Measurements from ENCODE around the gene ZNF483.
"Not testable (repeated sequence)": the region's sequence is repeated elsewhere in the genome, so short reads cannot be mapped to it uniquely, and the experiment has no call there.

Gene ZNF483

GRCh38 chr9:111604054-111604615 lies 79.2 kb downstream of the ZNF483 start:
- Histone ChIP-seq H3K9me3 (ENCODE audit: control insufficient read depth in 5 of 5, low read length in 5 of 5) (no peaks in the 10 kb centered on the region), H3K9ac (ENCODE audit: low read length in 5 of 5) (no peak overlapping the region), H3K4me1 (ENCODE audit: control insufficient read depth in 5 of 5, insufficient read depth in 5 of 5, low read length in 5 of 5) (peaks cover 0 to 10% (median 6%) of the 10 kb centered on the region in 5 donors), H3K27me3 (ENCODE audit: control insufficient read depth in 5 of 5, insufficient read depth in 4 of 5, low read length in 5 of 5) (no peaks in the 10 kb centered on the region), H3K27ac (ENCODE audit: low read depth, low read length) (no peak overlapping the region), H3K36me3 (ENCODE audit: control insufficient read depth in 5 of 5, insufficient read depth in 5 of 5, low read length in 5 of 5) (no peaks in the 10 kb centered on the region), H3K4me3 (ENCODE audit: low read depth in 1 of 5, low read length in 5 of 5) (no peak overlapping the region)

- Histone ChIP-seq H3K27me3 (ENCODE audit: control insufficient read depth in 5 of 5, insufficient read depth in 4 of 5, low read length in 5 of 5) (peaks cover 0 to 3% (median 0%) of the 10 kb centered on the region in 5 donors), H3K4me1 (ENCODE audit: control insufficient read depth in 5 of 5, insufficient read depth in 5 of 5, low read length in 5 of 5) (peaks cover 0 to 2% (median under 1%) of the 10 kb centered on the region in 5 donors), H3K4me3 (ENCODE audit: low read depth in 1 of 5, low read length in 5 of 5) (no peak overlapping the region), H3K9me3 (ENCODE audit: control insufficient read depth in 5 of 5, low read length in 5 of 5) (no peaks in the 10 kb centered on the region), H3K27ac (ENCODE audit: low read depth, low read length) (no peak overlapping the region), H3K36me3 (ENCODE audit: control insufficient read depth in 5 of 5, insufficient read depth in 5 of 5, low read length in 5 of 5) (no peaks in the 10 kb centered on the region), H3K9ac (ENCODE audit: low read length in 5 of 5) (no peak overlapping the region)
Measured at GRCh38 chr9:111605041-111605559, 80.1 kb downstream of the ZNF483 start.

GRCh38 chr9:111610149-111610548 lies 85.2 kb downstream of the ZNF483 start:
- Histone ChIP-seq H3K4me3 (ENCODE audit: low read depth in 1 of 5, low read length in 5 of 5) (no peak overlapping the region), H3K27me3 (ENCODE audit: control insufficient read depth in 5 of 5, insufficient read depth in 4 of 5, low read length in 5 of 5) (peaks cover 0 to 3% (median 0%) of the 10 kb centered on the region in 5 donors), H3K9ac (ENCODE audit: low read length in 5 of 5) (no peak overlapping the region), H3K4me1 (ENCODE audit: control insufficient read depth in 5 of 5, insufficient read depth in 5 of 5, low read length in 5 of 5) (no peaks in the 10 kb centered on the region), H3K9me3 (ENCODE audit: control insufficient read depth in 5 of 5, low read length in 5 of 5) (no peaks in the 10 kb centered on the region), H3K27ac (ENCODE audit: low read depth, low read length) (no peak overlapping the region), H3K36me3 (ENCODE audit: control insufficient read depth in 5 of 5, insufficient read depth in 5 of 5, low read length in 5 of 5) (no peaks in the 10 kb centered on the region)

- Histone ChIP-seq H3K27ac (ENCODE audit: low read depth, low read length) (no peak overlapping the region), H3K27me3 (ENCODE audit: control insufficient read depth in 5 of 5, insufficient read depth in 4 of 5, low read length in 5 of 5) (peaks cover 0 to 3% (median 0%) of the 10 kb centered on the region in 5 donors), H3K36me3 (ENCODE audit: control insufficient read depth in 5 of 5, insufficient read depth in 5 of 5, low read length in 5 of 5) (no peaks in the 10 kb centered on the region), H3K4me1 (ENCODE audit: control insufficient read depth in 5 of 5, insufficient read depth in 5 of 5, low read length in 5 of 5) (no peaks in the 10 kb centered on the region), H3K9ac (ENCODE audit: low read length in 5 of 5) (no peak overlapping the region), H3K4me3 (ENCODE audit: low read depth in 1 of 5, low read length in 5 of 5) (no peak overlapping the region), H3K9me3 (ENCODE audit: control insufficient read depth in 5 of 5, low read length in 5 of 5) (no peaks in the 10 kb centered on the region)
Measured at GRCh38 chr9:111610845-111611244, 85.9 kb downstream of the ZNF483 start.

GRCh38 chr9:111613436-111614040 lies 88.6 kb downstream of the ZNF483 start:
- Histone ChIP-seq H3K27me3 (ENCODE audit: control insufficient read depth in 5 of 5, insufficient read depth in 4 of 5, low read length in 5 of 5) (peaks cover 0 to 3% (median 0%) of the 10 kb centered on the region in 5 donors), H3K4me1 (ENCODE audit: control insufficient read depth in 5 of 5, insufficient read depth in 5 of 5, low read length in 5 of 5) (no peaks in the 10 kb centered on the region), H3K9ac (ENCODE audit: low read length in 5 of 5) (no peak overlapping the region)

GRCh38 chr9:111615928-111616327 lies 90.9 kb downstream of the ZNF483 start:
- Histone ChIP-seq H3K9me3 (ENCODE audit: control insufficient read depth in 5 of 5, low read length in 5 of 5) (no peaks in the 10 kb centered on the region), H3K27me3 (ENCODE audit: control insufficient read depth in 5 of 5, insufficient read depth in 4 of 5, low read length in 5 of 5) (no peaks in the 10 kb centered on the region), H3K36me3 (ENCODE audit: control insufficient read depth in 5 of 5, insufficient read depth in 5 of 5, low read length in 5 of 5) (no peaks in the 10 kb centered on the region), H3K27ac (ENCODE audit: low read depth, low read length) (no peak overlapping the region), H3K4me1 (ENCODE audit: control insufficient read depth in 5 of 5, insufficient read depth in 5 of 5, low read length in 5 of 5) (no peaks in the 10 kb centered on the region), H3K9ac (ENCODE audit: low read length in 5 of 5) (no peak overlapping the region), H3K4me3 (ENCODE audit: low read depth in 1 of 5, low read length in 5 of 5) (no peak overlapping the region)

More at GRCh38 chr9:111613436-111614040, 88.6 kb downstream of the ZNF483 start:
- Histone ChIP-seq H3K27ac (ENCODE audit: low read depth, low read length) (no peak overlapping the region), H3K9me3 (ENCODE audit: control insufficient read depth in 5 of 5, low read length in 5 of 5) (no peaks in the 10 kb centered on the region), H3K4me3 (ENCODE audit: low read depth in 1 of 5, low read length in 5 of 5) (no peak overlapping the region), H3K36me3 (ENCODE audit: control insufficient read depth in 5 of 5, insufficient read depth in 5 of 5, low read length in 5 of 5) (no peaks in the 10 kb centered on the region)

- H3K27ac ChIP-seq (ENCODE audit: low read depth, low read length); H3K9me3 ChIP-seq (ENCODE audit: control insufficient read depth in 5 of 5, low read length in 5 of 5); H3K36me3 ChIP-seq (ENCODE audit: control insufficient read depth in 5 of 5, insufficient read depth in 5 of 5, low read length in 5 of 5); H3K27me3 ChIP-seq (ENCODE audit: control insufficient read depth in 5 of 5, insufficient read depth in 4 of 5, low read length in 5 of 5); H3K4me3 ChIP-seq (ENCODE audit: low read depth in 1 of 5, low read length in 5 of 5); H3K4me1 ChIP-seq (ENCODE audit: control insufficient read depth in 5 of 5, insufficient read depth in 5 of 5, low read length in 5 of 5); H3K9ac ChIP-seq (ENCODE audit: low read length in 5 of 5): not testable (repeated sequence)
Measured at GRCh38 chr9:111617349-111617748, 92.4 kb downstream of the ZNF483 start.

GRCh38 chr9:111621895-111622480 lies 97.0 kb downstream of the ZNF483 start:
- no peaks in the 10 kb centered on the region for H3K36me3 ChIP-seq (ENCODE audit: control insufficient read depth in 5 of 5, insufficient read depth in 5 of 5, low read length in 5 of 5)
- peaks cover 0 to 15% (median 3%) of the 10 kb centered on the region in 5 donors for H3K4me1 ChIP-seq (ENCODE audit: control insufficient read depth in 5 of 5, insufficient read depth in 5 of 5, low read length in 5 of 5)
- no peak overlapping the region for H3K4me3 ChIP-seq (ENCODE audit: low read depth in 1 of 5, low read length in 5 of 5)
- no peaks in the 10 kb centered on the region for H3K27me3 ChIP-seq (ENCODE audit: control insufficient read depth in 5 of 5, insufficient read depth in 4 of 5, low read length in 5 of 5)
- no peak overlapping the region for H3K9ac ChIP-seq (ENCODE audit: low read length in 5 of 5)
- no peak overlapping the region for H3K27ac ChIP-seq (ENCODE audit: low read depth, low read length)
- H3K9me3 ChIP-seq (ENCODE audit: control insufficient read depth in 5 of 5, low read length in 5 of 5), result no peaks in the 10 kb centered on the region

- Histone ChIP-seq H3K4me1 (ENCODE audit: control insufficient read depth in 5 of 5, insufficient read depth in 5 of 5, low read length in 5 of 5) (peaks cover 0 to 22% (median 3%) of the 10 kb centered on the region in 5 donors), H3K36me3 (ENCODE audit: control insufficient read depth in 5 of 5, insufficient read depth in 5 of 5, low read length in 5 of 5) (no peaks in the 10 kb centered on the region), H3K4me3 (ENCODE audit: low read depth in 1 of 5, low read length in 5 of 5) (no peak overlapping the region), H3K9me3 (ENCODE audit: control insufficient read depth in 5 of 5, low read length in 5 of 5) (no peaks in the 10 kb centered on the region), H3K27ac (ENCODE audit: low read depth, low read length) (no peak overlapping the region), H3K9ac (ENCODE audit: low read length in 5 of 5) (no peak overlapping the region), H3K27me3 (ENCODE audit: control insufficient read depth in 5 of 5, insufficient read depth in 4 of 5, low read length in 5 of 5) (no peaks in the 10 kb centered on the region)
Measured at GRCh38 chr9:111622626-111623025, 97.6 kb downstream of the ZNF483 start.
